MM.1S (cell line): ENCODE results near the gene CCDC178.

Experiments
- DNase-seq: peaks from one replicate; pipeline ENCODE4 v3.0.0-alpha.2; 2015
- H2AFZ ChIP-seq: fragments of 300-600 bp; sonication (generic); 2 replicates; pipeline ENCODE4 v1.6.0; 2016; ENCODE audit warnings: antibody characterized with exemption, low read length
- H3F3A ChIP-seq: fragments of 300-600 bp; sonication (generic); 2 replicates; pipeline ENCODE4 v1.6.1; 2016; ENCODE audit warnings: mild to moderate bottlenecking, antibody characterized with exemption, low read length, moderate library complexity, mixed read lengths; ENCODE audit not compliant: insufficient read depth
- H3K27ac ChIP-seq: fragments of 300-600 bp; sonication (generic); 2 replicates; pipeline ENCODE4 v1.5.1; 2016; ENCODE audit warnings: mild to moderate bottlenecking, low read length
- H3K27me3 ChIP-seq: fragments of 300-600 bp; sonication (generic); replicated peaks from 2 replicates; pipeline ENCODE4 v1.6.0; 2016; ENCODE audit warnings: low read length; ENCODE audit not compliant: insufficient read depth
- H3K36me3 ChIP-seq: fragments of 300-600 bp; sonication (generic); replicated peaks from 2 replicates; pipeline ENCODE4 v1.6.1; 2016; ENCODE audit warnings: mild to moderate bottlenecking, low read length, mixed read lengths; ENCODE audit not compliant: insufficient read depth
- H3K4me1 ChIP-seq: fragments of 300-600 bp; sonication (generic); 2 replicates; pipeline ENCODE4 v1.6.1; 2016; ENCODE audit warnings: low read length, mixed read lengths
- H3K4me2 ChIP-seq: fragments of 300-600 bp; sonication (generic); 2 replicates; pipeline ENCODE4 v1.6.0; 2016; ENCODE audit warnings: low read depth, low read length
- H3K4me3 ChIP-seq: fragments of 300-600 bp; sonication (generic); 2 replicates; pipeline ENCODE4 v1.5.1; 2016; ENCODE audit warnings: low read length, mixed read lengths
- H3K79me2 ChIP-seq: fragments of 300-600 bp; sonication (generic); 2 replicates; pipeline ENCODE4 v1.6.1; 2016; ENCODE audit warnings: mixed run types, low read length, mixed read lengths
- H3K9ac ChIP-seq: fragments of 300-600 bp; sonication (generic); 2 replicates; pipeline ENCODE4 v1.6.1; 2016; ENCODE audit warnings: low read length, mixed read lengths
- H3K9me2 ChIP-seq: fragments of 300-600 bp; sonication (generic); replicated peaks from 2 replicates; pipeline ENCODE4 v1.6.1; 2016; ENCODE audit warnings: mild to moderate bottlenecking, low read length, mixed read lengths; ENCODE audit not compliant: insufficient read depth
- H3K9me3 ChIP-seq: fragments of 300-600 bp; sonication (generic); replicated peaks from 2 replicates; pipeline ENCODE4 v1.6.1; 2016; ENCODE audit warnings: mild to moderate bottlenecking, low read length, mixed read lengths; ENCODE audit not compliant: insufficient read depth
- H4K20me1 ChIP-seq: fragments of 300-600 bp; sonication (generic); 2 replicates; pipeline ENCODE4 v1.6.1; 2016; ENCODE audit warnings: mild to moderate bottlenecking, low read length, moderate library complexity, mixed read lengths; ENCODE audit not compliant: insufficient read depth
- EZH2 ChIP-seq: fragments of 300-600 bp; sonication (generic); optimal IDR thresholded peaks from 2 replicates; pipeline ENCODE3; 2017; ENCODE audit warnings: low read depth, mild to moderate bottlenecking, antibody characterized with exemption, low read length, mixed read lengths
- EZH2phosphoT487 ChIP-seq: fragments of 300-600 bp; sonication (generic); IDR thresholded peaks from 2 replicates; pipeline ENCODE4 v1.6.1; 2018; ENCODE audit warnings: antibody characterized with exemption, low read length
- TF ChIP-seq, protein P1 (sequence below): fragments of 300-600 bp; sonication (generic); IDR thresholded peaks from 2 replicates; pipeline ENCODE4 v1.5.1; 2016; ENCODE audit warnings: antibody characterized with exemption, low read length, mixed read lengths

CCDC178 gene

DNA sequence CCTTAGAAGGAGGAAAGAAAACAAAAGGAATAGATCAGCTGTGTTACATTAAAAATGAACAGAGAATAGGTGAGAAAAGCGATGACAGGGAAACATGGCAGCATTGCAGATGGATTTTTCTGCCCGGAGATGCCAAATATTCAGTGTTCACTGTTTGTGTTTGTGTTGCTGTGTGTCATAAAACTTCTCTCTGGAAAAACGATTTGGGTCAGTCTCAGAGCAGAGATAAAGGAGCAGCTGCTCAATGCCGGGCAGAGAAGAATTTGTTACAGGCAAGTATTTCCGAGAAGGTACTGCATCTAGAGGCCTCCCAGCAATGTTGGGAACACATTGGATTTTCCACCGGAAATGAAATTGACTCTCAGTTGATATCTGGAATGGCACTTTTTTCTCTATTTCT, 511.3 kb downstream of the CCDC178 start:
- Histone ChIP-seq H3K27ac (no peak overlapping the region), H4K20me1 (no peaks in the 10 kb centered on the region), H3F3A (no peaks in the 10 kb centered on the region), H3K4me2 (no peak overlapping the region), H3K4me1 (no peaks in the 10 kb centered on the region), H3K79me2 (no peaks in the 10 kb centered on the region), H3K9me2 (no peaks in the 10 kb centered on the region), H3K4me3 (no peak overlapping the region), H3K9ac (no peak overlapping the region), H3K36me3 (no peaks in the 10 kb centered on the region), H2AFZ (no peak overlapping the region), H3K9me3 (no peaks in the 10 kb centered on the region), H3K27me3 (no peaks in the 10 kb centered on the region)
- TF ChIP-seq, protein P1, sequence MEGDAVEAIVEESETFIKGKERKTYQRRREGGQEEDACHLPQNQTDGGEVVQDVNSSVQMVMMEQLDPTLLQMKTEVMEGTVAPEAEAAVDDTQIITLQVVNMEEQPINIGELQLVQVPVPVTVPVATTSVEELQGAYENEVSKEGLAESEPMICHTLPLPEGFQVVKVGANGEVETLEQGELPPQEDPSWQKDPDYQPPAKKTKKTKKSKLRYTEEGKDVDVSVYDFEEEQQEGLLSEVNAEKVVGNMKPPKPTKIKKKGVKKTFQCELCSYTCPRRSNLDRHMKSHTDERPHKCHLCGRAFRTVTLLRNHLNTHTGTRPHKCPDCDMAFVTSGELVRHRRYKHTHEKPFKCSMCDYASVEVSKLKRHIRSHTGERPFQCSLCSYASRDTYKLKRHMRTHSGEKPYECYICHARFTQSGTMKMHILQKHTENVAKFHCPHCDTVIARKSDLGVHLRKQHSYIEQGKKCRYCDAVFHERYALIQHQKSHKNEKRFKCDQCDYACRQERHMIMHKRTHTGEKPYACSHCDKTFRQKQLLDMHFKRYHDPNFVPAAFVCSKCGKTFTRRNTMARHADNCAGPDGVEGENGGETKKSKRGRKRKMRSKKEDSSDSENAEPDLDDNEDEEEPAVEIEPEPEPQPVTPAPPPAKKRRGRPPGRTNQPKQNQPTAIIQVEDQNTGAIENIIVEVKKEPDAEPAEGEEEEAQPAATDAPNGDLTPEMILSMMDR, result no peak
- TF ChIP-seq EZH2phosphoT487 (no peak), EZH2 (no peak)
- DNase-seq, result no peak

DNA sequence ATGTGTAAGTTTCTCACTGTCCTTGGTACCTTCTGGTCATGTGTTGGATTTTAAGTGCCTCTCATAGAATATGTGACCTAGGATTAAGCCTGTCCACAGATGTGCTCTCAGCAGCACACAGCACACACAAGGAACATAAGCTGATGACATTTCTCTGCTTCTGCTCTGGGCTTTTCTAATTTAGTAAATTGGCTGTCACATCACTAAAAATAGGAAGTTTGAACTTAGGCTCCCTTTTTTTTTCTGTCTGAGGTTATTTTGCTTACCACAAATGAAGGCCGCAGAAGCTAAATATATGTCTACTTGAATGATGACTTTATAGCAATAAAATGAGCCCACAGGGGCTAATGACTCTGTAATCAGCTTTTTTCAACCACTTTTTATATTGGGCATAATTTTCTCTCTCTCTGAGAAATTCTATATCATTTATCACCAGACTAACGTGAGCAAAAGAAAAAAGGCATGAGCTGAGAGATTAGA, 517.5 kb downstream of the CCDC178 start:
- Histone ChIP-seq H3K27me3 (no peaks in the 10 kb centered on the region), H2AFZ (no peak overlapping the region), H3K4me3 (no peak overlapping the region), H3K4me1 (peaks cover 26% of the 10 kb centered on the region), H3K79me2 (no peaks in the 10 kb centered on the region), H3K36me3 (no peaks in the 10 kb centered on the region), H4K20me1 (no peaks in the 10 kb centered on the region), H3F3A (peaks cover 11% of the 10 kb centered on the region; the same call in 1 of the 2 replicates), H3K9me3 (no peaks in the 10 kb centered on the region), H3K9ac (no peak overlapping the region), H3K27ac (peak overlapping the region; percentile 34; the same call in 1 of the 2 replicates), H3K9me2 (no peaks in the 10 kb centered on the region), H3K4me2 (peak overlapping the region; percentile 17; the same call in 1 of the 2 replicates)
- TF ChIP-seq, protein P1, result no peak
- TF ChIP-seq EZH2 (no peak), EZH2phosphoT487 (no peak)
- peak; percentile 66 for DNase-seq

DNA sequence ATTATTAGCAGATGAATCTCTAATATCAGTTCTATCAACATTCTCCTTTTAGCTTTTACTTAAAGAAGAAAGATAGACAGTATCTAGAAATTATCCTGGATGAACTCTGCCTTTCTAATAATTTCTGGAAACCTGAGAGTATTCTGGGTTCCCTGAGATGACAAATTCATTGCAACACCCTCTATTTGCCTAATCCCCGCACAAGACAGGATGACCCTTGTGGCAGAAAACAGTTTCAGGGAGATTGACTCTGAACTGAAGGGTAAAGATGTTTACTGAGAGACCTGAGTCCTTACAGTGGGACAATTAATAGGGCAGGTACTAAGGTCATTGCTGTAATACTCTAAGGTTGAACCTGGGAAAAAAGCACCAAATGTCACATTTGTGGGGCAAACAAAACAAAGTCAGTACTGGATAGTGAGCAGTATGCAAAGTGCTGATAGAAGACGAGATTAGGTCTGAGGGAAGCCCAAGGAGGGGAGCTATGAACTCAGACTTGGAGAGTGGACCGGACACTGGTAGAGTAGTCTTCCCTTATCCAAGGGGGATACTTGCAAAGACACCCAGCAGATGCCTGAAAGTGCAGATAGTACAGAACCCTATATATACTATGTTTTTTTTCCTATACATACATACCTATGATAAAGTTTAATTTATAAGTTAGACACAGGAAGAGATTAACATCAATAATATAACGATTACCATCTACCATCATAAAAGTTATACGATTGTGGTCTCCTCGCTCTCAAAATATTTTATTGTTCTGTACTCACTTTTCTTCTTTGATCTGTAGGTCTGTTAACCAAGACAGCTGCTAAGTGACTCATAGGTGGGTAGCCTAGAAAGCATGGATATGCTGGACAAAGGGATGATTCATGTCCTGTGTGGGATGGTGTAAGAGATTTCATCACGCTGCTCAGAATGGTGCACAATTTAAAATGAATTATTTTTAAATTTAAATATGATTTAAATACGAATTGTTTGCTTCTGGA, 519.4 kb downstream of the CCDC178 start:
- no peak overlapping the region for H3K4me3 ChIP-seq
- DNase-seq, result no peak
- no peaks in the 10 kb centered on the region for H3K27me3 ChIP-seq
- TF ChIP-seq, protein P1, result no peak
- no peak for TF ChIP-seq EZH2phosphoT487
- TF ChIP-seq EZH2, result no peak
- peaks cover 11% of the 10 kb centered on the region; the same call in 1 of the 2 replicates for H3F3A ChIP-seq
- H3K4me1 ChIP-seq, result peaks cover 28% of the 10 kb centered on the region
- no peaks in the 10 kb centered on the region for H3K9me3 ChIP-seq
- H3K9ac ChIP-seq, result no peak overlapping the region
- H2AFZ ChIP-seq, result no peak overlapping the region
- no peak overlapping the region for H3K27ac ChIP-seq
- no peaks in the 10 kb centered on the region for H3K36me3 ChIP-seq
- H3K4me2 ChIP-seq, result no peak overlapping the region
- no peaks in the 10 kb centered on the region for H3K9me2 ChIP-seq
- no peaks in the 10 kb centered on the region for H3K79me2 ChIP-seq
- H4K20me1 ChIP-seq, result no peaks in the 10 kb centered on the region
